HepG2 (cell line): Measurements from ENCODE around the gene PTGR3. TPM values are rescaled to one million over a fixed set of nuclear protein-coding genes. Genes with fewer than 3 reads are reported as not detected.

Source experiments
- DMAP1 ChIP-seq: IDR thresholded peaks from 2 replicates; pipeline ENCODE4 v1.6.1; 2016
- DNMT3B ChIP-seq: conservative IDR thresholded peaks from 2 replicates; pipeline ENCODE4 v1.6.1; 2016; ENCODE audit warnings: missing biosample characterization, control low read depth
- E2F2 ChIP-seq: sonication (generic); formaldehyde crosslinking; IDR thresholded peaks from 2 replicates; pipeline ENCODE4 v1.4.0; 2020; ENCODE audit warnings: missing genetic modification reagents, borderline replicate concordance
- ELF1 ChIP-seq: sonication (generic); formaldehyde crosslinking; IDR thresholded peaks from 2 replicates; pipeline ENCODE4 v1.4.0; 2020; ENCODE audit warnings: missing genetic modification reagents
- FOXK2 ChIP-seq: fragments of 450-650 bp; IDR thresholded peaks from 2 replicates; pipeline ENCODE4 v1.6.1; 2016
- IKZF1 ChIP-seq: fragments of 450-650 bp; IDR thresholded peaks from 2 replicates; pipeline ENCODE4 v1.7.1; 2016
- PATZ1 ChIP-seq: sonication (generic); formaldehyde crosslinking; IDR thresholded peaks from 2 replicates; pipeline ENCODE4 v1.4.0; 2020; ENCODE audit warnings: missing genetic modification reagents
- RFXANK ChIP-seq: IDR thresholded peaks from 2 replicates; pipeline ENCODE4 v1.6.1; 2016
- SMARCE1 ChIP-seq: fragments of 450-650 bp; IDR thresholded peaks from 2 replicates; pipeline ENCODE4 v1.6.1; 2017; ENCODE audit warnings: borderline replicate concordance
- TEAD2 ChIP-seq: sonication (generic); formaldehyde crosslinking; IDR thresholded peaks from 2 replicates; pipeline ENCODE4 v1.9.0; 2021; ENCODE audit warnings: missing genetic modification reagents
- ZBTB7B ChIP-seq: sonication (generic); formaldehyde crosslinking; IDR thresholded peaks from 2 replicates; pipeline ENCODE4 v1.4.0; 2020; ENCODE audit warnings: missing genetic modification reagents
- ZFX ChIP-seq: sonication (generic); formaldehyde crosslinking; IDR thresholded peaks from 2 replicates; pipeline ENCODE4 v1.4.0; 2020; ENCODE audit warnings: mild to moderate bottlenecking, low read depth, missing genetic modification reagents, moderate library complexity
- ZMYM4 ChIP-seq: sonication (generic); formaldehyde crosslinking; IDR thresholded peaks from 2 replicates; pipeline ENCODE4 v1.8.1; 2023; ENCODE audit warnings: mild to moderate bottlenecking, missing genetic modification reagents
- ZNF350 ChIP-seq: sonication (generic); formaldehyde crosslinking; IDR thresholded peaks from 2 replicates; pipeline ENCODE4 v1.4.0; 2020; ENCODE audit warnings: mild to moderate bottlenecking, low read depth, missing genetic modification reagents, borderline replicate concordance
- ZNF546 ChIP-seq: sonication (generic); formaldehyde crosslinking; conservative IDR thresholded peaks from 2 replicates; pipeline ENCODE4 v1.8.1; 2023; ENCODE audit warnings: mild to moderate bottlenecking, missing genetic modification reagents
- ZNF598 ChIP-seq: sonication (generic); formaldehyde crosslinking; IDR thresholded peaks from 2 replicates; pipeline ENCODE4 v1.5.1; 2020; ENCODE audit warnings: mild to moderate bottlenecking, missing genetic modification reagents, borderline replicate concordance
- ZSCAN21 ChIP-seq: sonication (generic); formaldehyde crosslinking; IDR thresholded peaks from 2 replicates; pipeline ENCODE4 v1.8.0; 2022; ENCODE audit warnings: mild to moderate bottlenecking, missing genetic modification reagents, moderate library complexity, borderline replicate concordance
- polyA plus RNA-seq, 8 experiments: library from polyadenylated mRNA; depleted of rRNA in 3 of 8; stranded (reverse) in 7 of 8; unstranded in 1 of 8; fragments of >200 nt; fragmentation: Illumina TruSeq in 4 of 8; extraction: Trizol in 4 of 8; gene quantifications; 2 replicates each; pipeline versions ENCODE4 v1.2.1 to v1.2.3, GENCODE V29; 2011 to 2016; ENCODE audit warnings: low read depth in 4 of 8, missing spikeins in 1 of 8, mixed read lengths in 1 of 8; ENCODE audit not compliant: insufficient read depth in 1 of 8
- total RNA-seq, 5 experiments: library from RNA; depleted of rRNA; stranded (reverse); fragments of >200 nt; fragmentation: Illumina TruSeq; extraction: Trizol; gene quantifications; 2 replicates each; pipeline ENCODE4 v1.2.3, GENCODE V29; 2016; ENCODE audit warnings: low read depth in 1 of 5
- TF ChIP-seq, protein P1 (sequence below): sonication (generic); formaldehyde crosslinking; IDR thresholded peaks from 2 replicates; pipeline ENCODE4 v1.4.0; 2020; ENCODE audit warnings: missing genetic modification reagents
- TF ChIP-seq, protein P2 (sequence below): sonication (generic); formaldehyde crosslinking; IDR thresholded peaks from 2 replicates; pipeline ENCODE4 v1.4.0; 2020; ENCODE audit warnings: low read depth, mild to moderate bottlenecking, missing genetic modification reagents
- TF ChIP-seq, protein P3 (sequence below): sonication (generic); formaldehyde crosslinking; IDR thresholded peaks from 2 replicates; pipeline ENCODE4 v1.4.0; 2020; ENCODE audit warnings: mild to moderate bottlenecking, missing genetic modification reagents, borderline replicate concordance

The PTGR3 gene
- total and polyA plus RNA-seq, 2 of the 13 experiments (the other 11 are each of a cell fraction or from before 2014, with no cell fraction given): 11.5 to 25.3 TPM

DNA sequence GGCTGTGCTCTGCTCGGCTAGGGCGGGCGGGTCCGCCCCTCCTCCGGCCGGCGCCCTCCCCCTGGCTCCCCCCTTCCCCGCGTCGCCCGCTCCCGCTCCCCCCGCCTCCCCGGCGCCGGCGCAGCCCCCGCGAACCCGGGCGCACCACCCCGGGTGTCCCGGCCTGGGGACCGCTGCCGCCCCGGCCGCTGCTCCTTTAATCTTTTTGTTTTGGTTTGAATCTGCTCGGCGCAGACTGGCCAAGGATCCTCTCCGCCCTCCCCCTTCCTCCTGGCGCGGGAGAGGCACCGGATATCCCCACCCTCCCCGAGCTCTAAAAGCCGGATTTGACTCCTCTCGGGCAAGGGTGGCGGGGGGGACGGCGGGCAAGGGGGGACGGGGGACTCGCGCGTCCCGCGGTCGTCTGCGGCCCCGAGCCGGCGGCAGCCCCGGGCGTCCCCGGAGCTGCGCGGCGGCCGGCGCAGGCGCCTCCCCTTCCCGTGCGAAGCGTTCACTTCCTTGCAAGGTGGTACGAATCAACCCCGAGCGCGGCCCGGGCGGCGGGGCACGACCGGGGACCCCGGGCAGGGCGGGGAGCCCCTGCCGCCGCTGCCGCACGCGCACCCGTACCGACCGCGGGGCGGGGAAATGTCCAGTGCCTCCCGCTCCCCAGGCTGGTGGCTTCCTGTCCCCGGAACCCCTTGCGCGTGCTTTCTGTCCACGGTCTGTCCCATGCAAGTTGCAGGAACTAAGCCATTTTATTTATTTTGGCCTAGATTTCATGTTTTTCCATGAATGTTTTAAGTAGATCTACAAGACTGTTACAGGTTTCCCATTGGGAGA is at the start of gene PTGR3 (continued):
- TF ChIP-seq PATZ1 (CRISPR knock-in tag): peak; percentile 71; the same call in 1 of the 2 replicates
- TF ChIP-seq, protein P1, sequence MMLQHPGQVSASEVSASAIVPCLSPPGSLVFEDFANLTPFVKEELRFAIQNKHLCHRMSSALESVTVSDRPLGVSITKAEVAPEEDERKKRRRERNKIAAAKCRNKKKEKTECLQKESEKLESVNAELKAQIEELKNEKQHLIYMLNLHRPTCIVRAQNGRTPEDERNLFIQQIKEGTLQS (CRISPR knock-in tag): no peak
- TF ChIP-seq ZBTB7B (CRISPR knock-in tag): no peak
- TF ChIP-seq ZNF598 (CRISPR knock-in tag): no peak
- no peak for TF ChIP-seq ZNF350
- no peak; the same call in 1 of the 2 replicates for TF ChIP-seq ZSCAN21
- TF ChIP-seq ZFX (CRISPR knock-in tag): peak; percentile 57
- TF ChIP-seq TEAD2 (CRISPR knock-in tag): no peak
- no peak for TF ChIP-seq ZNF546 (CRISPR knock-in tag)
- no peak for TF ChIP-seq ELF1
- no peak for TF ChIP-seq DNMT3B (CRISPR knock-in tag)
- no peak for TF ChIP-seq IKZF1
- TF ChIP-seq RFXANK: no peak
- TF ChIP-seq ZMYM4 (CRISPR knock-in tag): peak; percentile 42; the same call in 1 of the 2 replicates
- TF ChIP-seq, protein P2, sequence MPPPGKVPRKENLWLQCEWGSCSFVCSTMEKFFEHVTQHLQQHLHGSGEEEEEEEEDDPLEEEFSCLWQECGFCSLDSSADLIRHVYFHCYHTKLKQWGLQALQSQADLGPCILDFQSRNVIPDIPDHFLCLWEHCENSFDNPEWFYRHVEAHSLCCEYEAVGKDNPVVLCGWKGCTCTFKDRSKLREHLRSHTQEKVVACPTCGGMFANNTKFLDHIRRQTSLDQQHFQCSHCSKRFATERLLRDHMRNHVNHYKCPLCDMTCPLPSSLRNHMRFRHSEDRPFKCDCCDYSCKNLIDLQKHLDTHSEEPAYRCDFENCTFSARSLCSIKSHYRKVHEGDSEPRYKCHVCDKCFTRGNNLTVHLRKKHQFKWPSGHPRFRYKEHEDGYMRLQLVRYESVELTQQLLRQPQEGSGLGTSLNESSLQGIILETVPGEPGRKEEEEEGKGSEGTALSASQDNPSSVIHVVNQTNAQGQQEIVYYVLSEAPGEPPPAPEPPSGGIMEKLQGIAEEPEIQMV (CRISPR knock-in tag): no peak
- TF ChIP-seq E2F2 (CRISPR knock-in tag): no peak
- no peak for TF ChIP-seq FOXK2
- TF ChIP-seq, protein P3, sequence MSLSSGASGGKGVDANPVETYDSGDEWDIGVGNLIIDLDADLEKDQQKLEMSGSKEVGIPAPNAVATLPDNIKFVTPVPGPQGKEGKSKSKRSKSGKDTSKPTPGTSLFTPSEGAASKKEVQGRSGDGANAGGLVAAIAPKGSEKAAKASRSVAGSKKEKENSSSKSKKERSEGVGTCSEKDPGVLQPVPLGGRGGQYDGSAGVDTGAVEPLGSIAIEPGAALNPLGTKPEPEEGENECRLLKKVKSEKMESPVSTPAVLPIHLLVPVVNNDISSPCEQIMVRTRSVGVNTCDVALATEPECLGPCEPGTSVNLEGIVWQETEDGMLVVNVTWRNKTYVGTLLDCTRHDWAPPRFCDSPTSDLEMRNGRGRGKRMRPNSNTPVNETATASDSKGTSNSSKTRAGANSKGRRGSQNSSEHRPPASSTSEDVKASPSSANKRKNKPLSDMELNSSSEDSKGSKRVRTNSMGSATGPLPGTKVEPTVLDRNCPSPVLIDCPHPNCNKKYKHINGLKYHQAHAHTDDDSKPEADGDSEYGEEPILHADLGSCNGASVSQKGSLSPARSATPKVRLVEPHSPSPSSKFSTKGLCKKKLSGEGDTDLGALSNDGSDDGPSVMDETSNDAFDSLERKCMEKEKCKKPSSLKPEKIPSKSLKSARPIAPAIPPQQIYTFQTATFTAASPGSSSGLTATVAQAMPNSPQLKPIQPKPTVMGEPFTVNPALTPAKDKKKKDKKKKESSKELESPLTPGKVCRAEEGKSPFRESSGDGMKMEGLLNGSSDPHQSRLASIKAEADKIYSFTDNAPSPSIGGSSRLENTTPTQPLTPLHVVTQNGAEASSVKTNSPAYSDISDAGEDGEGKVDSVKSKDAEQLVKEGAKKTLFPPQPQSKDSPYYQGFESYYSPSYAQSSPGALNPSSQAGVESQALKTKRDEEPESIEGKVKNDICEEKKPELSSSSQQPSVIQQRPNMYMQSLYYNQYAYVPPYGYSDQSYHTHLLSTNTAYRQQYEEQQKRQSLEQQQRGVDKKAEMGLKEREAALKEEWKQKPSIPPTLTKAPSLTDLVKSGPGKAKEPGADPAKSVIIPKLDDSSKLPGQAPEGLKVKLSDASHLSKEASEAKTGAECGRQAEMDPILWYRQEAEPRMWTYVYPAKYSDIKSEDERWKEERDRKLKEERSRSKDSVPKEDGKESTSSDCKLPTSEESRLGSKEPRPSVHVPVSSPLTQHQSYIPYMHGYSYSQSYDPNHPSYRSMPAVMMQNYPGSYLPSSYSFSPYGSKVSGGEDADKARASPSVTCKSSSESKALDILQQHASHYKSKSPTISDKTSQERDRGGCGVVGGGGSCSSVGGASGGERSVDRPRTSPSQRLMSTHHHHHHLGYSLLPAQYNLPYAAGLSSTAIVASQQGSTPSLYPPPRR (CRISPR knock-in tag): no peak
- TF ChIP-seq DMAP1: no peak; the same call in 1 of the 2 replicates
- TF ChIP-seq SMARCE1: no peak
